PC-9 (cell line): ENCODE data around the gene AIF1.

Source experiments
- EZH2 ChIP-seq: fragments of 200-600 bp; sonication (generic); IDR thresholded peaks from 2 replicates; pipeline ENCODE4 v1.8.0; 2017; ENCODE audit warnings: antibody characterized with exemption, low read depth
- TF ChIP-seq, protein P1 (sequence below): fragments of 200-600 bp; sonication (generic); conservative IDR thresholded peaks from 2 replicates; pipeline ENCODE4 v1.6.1; 2017; ENCODE audit warnings: mixed run types, antibody characterized with exemption, mild to moderate bottlenecking, moderate library complexity

DNA sequence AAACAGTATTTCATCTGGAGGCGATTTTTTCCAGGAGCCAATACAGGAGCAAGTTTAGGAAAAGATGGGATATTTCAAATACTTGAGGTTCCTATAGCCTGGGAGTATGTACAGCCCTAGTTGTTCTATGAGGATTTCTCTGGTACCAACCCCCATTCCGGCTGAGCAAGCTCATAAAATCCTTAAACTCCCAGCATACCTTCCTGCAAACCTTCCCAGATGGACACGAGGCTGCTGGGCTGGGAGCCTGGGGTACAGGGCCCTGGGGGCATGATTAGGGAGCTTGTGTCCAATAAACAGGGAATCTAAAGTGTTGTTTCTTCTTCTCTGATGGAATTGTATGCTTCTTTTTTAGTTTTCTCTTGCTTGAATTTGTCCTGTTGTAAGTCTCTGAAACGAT, 7.0 kb downstream of the AIF1 start:
- TF ChIP-seq, protein P1, sequence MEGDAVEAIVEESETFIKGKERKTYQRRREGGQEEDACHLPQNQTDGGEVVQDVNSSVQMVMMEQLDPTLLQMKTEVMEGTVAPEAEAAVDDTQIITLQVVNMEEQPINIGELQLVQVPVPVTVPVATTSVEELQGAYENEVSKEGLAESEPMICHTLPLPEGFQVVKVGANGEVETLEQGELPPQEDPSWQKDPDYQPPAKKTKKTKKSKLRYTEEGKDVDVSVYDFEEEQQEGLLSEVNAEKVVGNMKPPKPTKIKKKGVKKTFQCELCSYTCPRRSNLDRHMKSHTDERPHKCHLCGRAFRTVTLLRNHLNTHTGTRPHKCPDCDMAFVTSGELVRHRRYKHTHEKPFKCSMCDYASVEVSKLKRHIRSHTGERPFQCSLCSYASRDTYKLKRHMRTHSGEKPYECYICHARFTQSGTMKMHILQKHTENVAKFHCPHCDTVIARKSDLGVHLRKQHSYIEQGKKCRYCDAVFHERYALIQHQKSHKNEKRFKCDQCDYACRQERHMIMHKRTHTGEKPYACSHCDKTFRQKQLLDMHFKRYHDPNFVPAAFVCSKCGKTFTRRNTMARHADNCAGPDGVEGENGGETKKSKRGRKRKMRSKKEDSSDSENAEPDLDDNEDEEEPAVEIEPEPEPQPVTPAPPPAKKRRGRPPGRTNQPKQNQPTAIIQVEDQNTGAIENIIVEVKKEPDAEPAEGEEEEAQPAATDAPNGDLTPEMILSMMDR: no peak
- TF ChIP-seq EZH2: no peak
